ENCODE measurements around the gene CCDC141. TPM values are rescaled to one million over a fixed set of nuclear protein-coding genes. Genes with fewer than 3 reads are reported as not detected.

Gene CCDC141
- polyA plus RNA-seq, 3 donors = 0.12 to 0.83 (median 0.41) TPM

DNA sequence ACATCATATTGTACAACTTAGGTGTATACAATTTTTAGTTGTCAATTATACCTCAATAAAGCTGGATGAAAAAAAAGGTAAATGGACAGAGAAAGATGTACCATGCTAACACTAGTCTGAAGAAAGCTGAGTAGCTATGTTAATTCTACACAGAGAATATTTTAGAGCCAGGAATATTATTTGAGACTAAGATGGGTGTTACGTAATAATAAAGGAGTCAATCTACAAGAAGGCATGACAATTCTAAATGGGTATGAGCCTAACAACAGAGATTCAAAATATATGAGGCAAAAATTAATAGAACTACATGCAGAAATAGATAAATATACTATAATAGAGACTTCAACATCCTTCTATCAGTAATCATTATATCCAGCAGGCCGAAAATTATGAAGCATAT, 69.1 kb downstream of the CCDC141 start:
- DNase-seq (ENCODE audit: low read depth in 3 of 3, low spot score in 2 of 3) = no peak

DNA sequence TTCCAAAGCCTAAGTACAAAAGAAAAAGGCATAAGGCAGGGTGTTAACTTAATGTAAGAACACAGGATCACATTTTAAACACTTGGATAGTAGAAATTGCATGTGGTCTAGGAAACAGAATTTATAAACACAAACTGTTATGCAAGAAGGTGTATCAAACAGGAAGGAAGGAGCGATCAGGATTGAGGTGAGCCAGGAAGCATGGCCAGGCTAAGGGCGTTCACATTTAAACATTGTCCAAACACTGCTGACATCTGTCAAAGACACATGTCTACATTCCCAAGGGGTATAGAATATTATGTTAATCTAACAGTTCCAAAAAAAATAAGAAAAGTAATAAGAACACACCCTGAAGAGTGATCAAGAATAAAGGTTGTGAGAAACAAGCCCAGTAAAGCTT, 71.3 kb downstream of the CCDC141 start:
- DNase-seq (ENCODE audit: low read depth in 3 of 3, low spot score in 2 of 3) = no peak

DNA sequence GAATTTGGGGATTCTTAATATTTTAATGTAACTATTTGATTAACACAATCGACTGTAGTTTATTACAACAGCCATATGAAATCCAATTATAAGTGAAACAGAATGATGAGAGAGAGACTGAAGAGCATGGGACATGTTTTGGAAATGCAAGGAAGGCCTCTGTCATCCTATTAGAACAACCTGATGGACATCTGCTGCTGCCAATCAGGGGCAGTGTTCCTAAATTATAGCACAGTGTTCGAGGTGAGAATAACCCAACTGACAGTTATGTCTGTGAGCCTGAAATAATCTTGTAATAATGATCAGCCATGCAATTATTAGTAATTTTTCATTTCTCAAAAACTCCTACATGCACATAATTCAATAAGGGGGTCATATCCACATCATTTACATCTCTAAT, 73.6 kb downstream of the CCDC141 start:
- DNase-seq (ENCODE audit: low read depth in 3 of 3, low spot score in 2 of 3) = no peak

DNA sequence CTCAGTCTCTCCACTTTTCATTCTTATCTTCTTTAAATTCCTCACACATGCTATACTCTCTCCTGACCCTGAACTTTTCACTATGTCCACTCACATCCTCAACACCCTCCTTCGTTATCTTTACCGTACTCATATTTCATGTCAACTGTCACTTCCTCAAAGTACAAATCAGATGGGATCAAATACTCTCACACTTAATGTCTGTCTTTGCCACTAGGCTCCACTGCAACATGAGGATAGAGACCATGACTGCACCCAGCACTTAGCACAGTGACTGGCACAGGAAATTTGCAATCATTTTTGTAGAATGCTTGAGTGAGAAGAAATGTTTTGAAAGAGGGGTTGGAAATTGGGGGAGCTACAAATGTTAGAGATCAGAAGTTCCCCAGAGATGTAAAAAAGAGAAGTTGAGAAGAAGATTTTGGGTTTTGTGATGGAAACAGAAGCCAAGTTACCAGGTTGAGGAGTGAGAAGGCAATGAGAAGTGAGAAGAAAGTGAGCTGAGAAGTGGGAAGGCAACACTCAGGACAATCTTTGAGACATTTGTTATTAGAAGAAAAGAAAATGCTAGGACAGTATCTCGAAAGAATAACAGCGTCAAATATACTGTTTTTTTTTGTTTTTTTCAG, 87.0 kb downstream of the CCDC141 start:
- DNase-seq (ENCODE audit: low read depth in 3 of 3, low spot score in 2 of 3) = no peak

DNA sequence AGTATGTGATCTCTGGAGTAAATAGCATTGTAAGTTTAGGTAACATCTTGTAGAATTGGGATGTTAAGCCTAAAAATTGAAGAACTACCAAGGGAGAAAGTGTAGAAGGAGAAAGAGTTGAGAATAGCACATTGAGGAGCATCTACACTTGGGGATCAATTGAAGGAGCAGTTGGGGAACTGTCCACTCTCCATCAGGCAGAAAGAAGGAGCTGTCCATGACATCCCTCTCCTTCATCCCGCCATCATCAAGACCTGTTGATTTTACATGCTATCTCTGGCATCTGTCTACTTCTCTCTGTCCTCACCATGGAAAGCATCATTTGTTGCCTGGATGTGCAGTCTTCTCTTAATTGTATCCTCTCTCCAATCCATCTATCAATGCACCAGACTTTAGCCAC, 87.8 kb downstream of the CCDC141 start:
- DNase-seq (ENCODE audit: low read depth in 3 of 3, low spot score in 2 of 3) = no peak

DNA sequence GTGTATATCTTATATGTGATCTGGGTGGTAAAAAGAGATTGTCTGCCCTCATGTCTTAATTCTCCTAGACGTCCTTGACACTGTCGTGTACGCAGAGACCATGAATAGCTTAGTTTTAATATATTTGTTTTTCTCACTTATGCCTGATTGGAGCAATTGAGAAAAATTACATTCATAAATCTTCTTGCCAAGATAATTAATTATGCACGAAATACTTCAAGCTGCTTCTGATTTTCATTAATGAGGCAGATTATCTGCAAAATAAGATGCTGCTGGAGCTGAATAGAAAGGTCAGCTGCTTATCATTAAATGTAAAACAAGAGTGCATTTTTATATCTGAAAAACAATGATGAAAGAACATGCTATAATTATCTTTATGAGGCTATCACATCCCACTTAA, 95.9 kb downstream of the CCDC141 start:
- DNase-seq (ENCODE audit: low read depth in 3 of 3, low spot score in 2 of 3) = no peak

DNA sequence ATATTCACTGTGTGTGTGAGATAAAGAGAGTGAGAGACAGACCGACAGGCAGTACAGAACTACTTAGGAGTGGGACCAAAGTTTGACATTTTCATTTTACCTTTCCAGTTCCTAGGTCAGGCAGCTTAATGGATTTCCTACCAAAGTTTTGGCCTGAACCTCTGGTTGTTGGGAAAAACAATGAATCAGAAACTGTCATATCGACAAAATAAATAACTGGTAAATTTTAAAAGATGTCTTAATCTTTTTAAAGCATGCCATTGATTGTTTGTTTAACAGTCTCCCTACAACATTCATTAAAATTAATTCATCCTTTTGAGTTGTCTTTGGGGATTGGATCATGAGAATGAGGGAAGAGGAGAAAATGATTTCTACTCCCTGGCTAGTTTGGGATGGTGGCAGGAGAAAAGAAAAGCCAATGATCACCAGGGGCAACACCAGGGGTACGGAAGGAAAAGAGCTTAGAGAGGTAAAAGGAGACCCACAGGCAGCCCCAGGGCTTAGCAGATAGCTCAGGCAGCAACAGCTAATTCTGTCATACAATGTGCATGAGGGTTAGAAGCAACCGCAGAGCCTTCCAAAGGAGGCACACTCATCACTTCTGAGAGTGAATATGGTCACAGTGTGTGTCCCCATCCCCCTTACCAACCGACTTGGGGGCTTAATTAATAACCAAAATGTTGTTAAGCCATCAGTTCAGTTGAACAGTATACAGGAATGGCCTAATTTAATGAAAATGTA, 98.5 kb downstream of the CCDC141 start:
- no peak for DNase-seq (ENCODE audit: low read depth in 3 of 3, low spot score in 2 of 3)

DNA sequence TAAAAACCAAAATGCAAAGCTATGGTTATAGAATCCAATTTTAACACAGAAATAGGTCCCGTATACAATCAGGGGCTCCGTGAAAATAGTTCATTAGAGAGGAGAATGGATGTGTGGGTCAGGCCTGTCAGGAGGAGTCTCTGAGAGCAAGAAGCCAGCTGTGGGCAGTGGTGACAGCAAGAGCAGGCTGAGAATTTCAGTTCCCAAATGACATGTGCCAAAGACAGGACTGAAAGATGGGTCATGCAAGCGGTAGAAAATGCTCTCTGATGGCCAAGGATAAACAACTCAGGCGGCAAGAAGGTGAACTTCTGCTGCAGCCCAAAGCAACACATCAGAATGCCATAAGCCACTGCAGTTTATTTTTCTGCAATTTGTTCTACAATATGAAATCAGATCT, 100.4 kb downstream of the CCDC141 start:
- no peak for DNase-seq (ENCODE audit: low read depth in 3 of 3, low spot score in 2 of 3)

DNA sequence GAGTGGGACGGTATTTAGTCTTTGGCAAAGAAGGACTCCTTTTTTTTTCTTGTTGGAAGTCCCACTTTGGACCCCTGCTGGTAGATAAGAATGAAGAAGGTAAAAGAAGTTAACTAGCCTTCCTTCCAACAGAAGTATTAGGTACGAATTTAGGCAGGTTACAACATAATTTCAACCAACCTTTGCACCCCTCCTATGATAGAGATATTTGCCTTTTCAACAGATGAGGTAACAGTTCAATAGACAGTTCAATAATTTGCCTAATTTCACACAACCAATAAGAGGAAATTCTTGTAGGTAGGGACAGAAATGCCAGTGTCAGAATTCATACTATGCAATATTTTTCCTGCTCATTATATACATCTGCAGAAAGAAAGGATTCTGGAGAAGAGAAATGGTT, 100.8 kb downstream of the CCDC141 start:
- no peak for DNase-seq (ENCODE audit: low read depth in 3 of 3, low spot score in 2 of 3)

DNA sequence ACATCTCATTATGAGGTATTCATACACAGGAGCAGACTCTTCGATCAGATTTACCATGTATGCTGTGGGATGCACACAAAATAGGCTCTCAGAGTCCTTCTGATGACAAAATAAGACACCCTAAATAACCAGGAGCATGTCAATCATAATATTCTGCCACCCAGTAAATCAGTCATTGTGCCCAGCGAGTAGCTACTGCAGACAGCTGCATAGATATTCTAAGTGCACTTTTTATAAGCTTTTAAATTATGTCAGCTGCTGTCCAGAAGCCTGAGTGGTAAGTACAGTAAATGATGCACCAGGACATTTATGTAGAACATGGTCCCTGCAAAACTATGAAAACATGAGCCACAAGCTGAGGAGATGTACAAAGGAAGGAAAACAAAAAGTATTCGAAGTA, 102.9 kb downstream of the CCDC141 start:
- no peak for DNase-seq (ENCODE audit: low read depth in 3 of 3, low spot score in 2 of 3)

DNA sequence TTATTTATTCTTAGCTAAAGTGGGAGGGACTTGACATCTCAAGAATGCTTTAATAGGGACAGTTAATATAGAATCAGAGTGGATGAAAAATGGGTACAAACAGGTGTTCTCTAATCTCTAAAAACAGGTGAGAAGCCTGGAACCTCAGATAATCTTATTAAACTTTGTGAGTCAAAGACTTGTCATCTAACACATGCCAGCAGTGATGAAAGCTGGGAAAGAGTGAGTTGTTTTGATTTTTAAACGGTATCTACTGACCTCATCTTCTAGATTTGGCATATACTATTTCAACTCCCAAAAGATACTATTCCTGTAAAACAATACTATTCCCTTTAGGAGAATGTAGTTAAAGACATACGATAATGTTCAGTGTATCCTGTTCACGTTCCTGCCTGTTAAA, 103.4 kb downstream of the CCDC141 start:
- no peak for DNase-seq (ENCODE audit: low read depth in 3 of 3, low spot score in 2 of 3)

DNA sequence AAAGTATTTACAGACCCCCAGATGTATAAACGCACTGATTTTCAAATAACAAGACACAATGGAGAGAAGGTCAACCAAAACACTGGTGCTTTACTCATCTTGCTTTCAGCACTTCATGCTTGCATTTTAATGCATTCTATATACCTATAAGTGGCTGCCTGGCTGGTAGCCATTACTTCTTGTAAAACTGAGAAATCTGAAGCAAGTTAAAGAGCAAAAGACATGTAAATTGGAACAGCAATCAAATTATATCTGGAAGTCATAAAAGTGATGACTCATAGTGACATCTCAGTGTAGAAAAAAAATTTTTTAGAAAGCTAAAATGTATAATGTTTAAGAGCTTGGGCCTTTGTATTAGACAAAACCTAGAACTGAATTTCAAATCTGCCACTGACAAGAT, 106.2 kb downstream of the CCDC141 start:
- no peak for DNase-seq (ENCODE audit: low read depth in 3 of 3, low spot score in 2 of 3)

DNA sequence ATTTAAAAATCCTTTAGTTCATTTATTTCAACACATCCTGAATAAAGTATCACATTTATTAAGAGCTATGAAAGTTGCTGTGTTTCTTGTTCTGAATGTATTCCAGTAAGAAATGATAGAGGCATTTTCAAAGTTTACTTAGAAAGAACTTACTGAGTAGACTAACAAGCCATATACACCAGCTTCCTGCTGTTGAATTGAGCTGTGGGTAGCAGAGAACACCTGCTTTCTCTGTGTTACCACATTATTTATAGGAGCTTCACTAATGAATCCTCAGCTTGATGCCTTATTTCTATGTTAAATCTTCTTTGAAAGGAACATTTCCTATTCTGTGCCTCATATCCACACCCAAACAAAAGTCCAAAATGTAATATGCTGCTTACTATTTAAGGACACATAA, 115.4 kb downstream of the CCDC141 start:
- no peak for DNase-seq (ENCODE audit: low read depth in 3 of 3, low spot score in 2 of 3)

DNA sequence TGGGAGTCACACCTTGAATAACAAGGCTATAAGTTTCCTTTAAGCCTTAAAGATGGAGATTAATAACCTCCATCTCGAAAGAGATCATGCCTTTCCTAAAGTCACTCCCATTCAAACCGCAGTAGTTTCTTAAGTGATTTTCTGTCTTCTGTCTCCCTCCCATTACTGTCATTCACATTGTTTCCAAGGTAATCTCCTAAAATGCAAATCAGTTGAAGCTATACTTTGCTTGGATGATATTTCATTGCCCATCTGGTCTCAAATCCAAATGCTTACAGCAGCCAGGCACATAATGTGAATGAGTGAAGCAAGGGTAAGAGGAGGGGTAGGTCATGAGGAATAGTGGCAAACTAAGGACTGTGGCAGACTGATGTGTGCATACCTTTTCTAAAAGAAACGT, 116.4 kb downstream of the CCDC141 start:
- DNase-seq (ENCODE audit: low read depth in 3 of 3, low spot score in 2 of 3) = no peak

DNA sequence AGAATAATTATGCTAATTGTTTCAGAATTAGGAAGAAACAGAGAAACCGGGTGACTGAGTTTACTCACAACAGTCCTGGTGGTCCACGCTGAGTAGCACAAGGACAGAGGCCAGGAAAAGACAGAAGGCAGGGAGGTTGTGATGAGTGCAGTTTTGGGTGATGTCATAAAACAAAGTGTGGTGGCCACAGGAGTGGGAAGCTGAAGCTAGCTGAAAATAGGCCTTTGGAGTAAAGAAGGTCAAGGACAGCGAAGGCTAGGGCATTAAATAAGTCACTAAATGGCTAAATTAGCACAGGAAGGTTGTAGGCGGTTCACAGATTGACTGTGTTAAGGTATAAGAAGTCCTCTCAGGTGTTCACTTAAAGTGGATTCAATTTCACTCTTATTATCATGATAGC, 121.9 kb downstream of the CCDC141 start:
- DNase-seq (ENCODE audit: low read depth in 3 of 3, low spot score in 2 of 3) = no peak

DNA sequence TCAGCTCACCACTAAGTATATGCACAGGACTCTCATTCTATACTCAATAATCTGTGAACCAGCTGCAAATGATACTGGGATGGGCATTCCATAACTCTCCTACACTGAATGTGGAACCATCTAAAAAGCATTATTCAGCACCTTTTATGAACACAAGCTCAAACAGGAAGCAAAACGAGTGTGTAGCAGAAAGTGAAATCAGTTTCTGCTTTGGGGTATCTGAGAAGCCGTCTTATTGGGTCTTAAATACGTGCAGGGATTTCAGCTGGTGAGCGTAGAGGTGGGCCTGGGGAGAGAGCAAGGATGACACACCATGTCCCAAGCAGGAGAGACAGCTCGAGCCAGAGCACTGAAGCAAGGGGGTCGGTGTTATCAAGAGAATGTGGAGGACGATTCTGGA, 122.8 kb downstream of the CCDC141 start:
- no peak for DNase-seq (ENCODE audit: low read depth in 3 of 3, low spot score in 2 of 3)

DNA sequence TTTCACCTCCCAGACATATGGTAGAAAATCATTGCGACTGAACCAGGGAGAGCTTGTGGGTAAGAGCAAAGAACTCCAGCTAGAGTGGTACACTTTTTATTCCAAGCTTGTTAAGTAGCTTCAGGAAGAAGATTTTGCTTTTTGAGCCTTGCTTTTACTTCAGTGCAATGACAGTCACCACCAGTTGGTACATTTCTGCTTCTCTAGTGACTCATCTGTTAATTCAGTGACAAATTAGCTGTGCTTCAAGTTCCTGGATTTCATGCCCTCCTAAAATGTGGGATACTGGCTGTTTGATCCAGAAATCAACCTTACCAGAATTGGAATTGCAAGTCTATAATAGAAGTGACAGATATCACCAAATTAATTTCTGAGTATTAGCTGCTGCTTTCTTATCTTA, 125.1 kb downstream of the CCDC141 start:
- DNase-seq (ENCODE audit: low read depth in 3 of 3, low spot score in 2 of 3) = no peak

DNA sequence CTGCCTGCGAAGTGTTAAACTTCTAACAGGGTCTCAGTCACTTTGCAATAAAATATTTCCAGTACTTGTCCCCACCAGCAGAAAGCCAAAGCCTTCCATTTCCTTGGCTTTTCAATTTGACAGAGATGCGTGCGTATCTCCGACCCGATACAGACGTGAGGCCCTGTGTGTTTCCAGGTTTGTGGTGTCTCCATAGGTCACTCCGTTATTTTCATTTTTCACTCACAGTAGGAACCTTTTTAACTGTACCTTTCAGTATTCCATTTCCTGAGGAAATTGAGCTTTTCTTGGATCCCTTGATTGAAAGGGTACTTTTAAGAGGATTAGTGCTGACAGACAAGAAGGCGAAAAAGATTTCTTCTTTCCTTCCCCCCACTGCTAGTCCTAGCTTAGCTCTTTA, 126.4 kb downstream of the CCDC141 start:
- no peak for DNase-seq (ENCODE audit: low read depth in 3 of 3, low spot score in 2 of 3)

DNA sequence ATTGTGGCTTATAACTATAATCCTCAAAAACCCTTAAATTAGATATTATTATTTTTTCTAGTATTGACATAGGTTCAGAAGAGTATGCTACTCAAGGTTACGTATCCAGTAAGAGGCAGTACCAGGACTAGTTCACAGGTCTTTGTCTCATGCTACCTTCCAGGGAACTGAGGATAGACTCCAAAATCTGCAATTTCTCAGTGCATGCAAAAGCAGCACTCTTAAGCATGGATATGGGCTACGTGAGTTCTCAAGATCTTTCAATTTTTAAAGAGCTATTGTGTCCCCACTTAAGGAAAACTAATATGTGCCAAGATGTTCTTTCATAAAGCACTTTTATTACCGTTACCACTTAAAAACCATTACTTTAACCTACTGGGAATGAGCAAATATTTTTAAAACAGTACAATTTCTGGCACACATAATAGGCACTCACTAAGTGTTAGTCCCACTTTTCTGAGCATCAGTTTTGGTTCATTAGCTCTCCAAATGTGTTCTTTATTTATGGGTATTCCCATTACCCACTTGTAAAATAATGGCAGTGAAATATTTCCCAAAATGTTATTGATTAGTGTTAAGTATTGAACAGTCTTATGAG, 128.9 kb downstream of the CCDC141 start:
- DNase-seq (ENCODE audit: low read depth in 3 of 3, low spot score in 2 of 3) = no peak

DNA sequence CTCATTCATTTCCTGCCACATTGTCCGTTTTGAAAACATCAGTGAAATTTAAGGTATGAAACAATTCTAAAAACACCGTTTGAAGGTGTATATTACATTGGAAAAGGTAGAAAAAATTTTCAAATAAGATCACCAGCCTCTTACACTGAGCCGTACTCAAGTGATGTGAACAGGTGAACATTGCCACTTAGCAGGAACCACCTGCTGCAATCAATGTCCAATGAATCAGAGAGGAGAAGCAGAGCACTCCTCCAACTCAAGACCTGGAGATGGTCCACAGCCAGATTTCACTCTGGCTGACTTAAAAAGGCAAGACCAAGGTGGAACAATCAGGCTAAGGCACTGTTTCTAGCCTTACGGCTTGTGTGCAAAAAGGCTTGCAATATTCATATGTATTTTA, 132.4 kb downstream of the CCDC141 start:
- no peak for DNase-seq (ENCODE audit: low read depth in 3 of 3, low spot score in 2 of 3)

DNA sequence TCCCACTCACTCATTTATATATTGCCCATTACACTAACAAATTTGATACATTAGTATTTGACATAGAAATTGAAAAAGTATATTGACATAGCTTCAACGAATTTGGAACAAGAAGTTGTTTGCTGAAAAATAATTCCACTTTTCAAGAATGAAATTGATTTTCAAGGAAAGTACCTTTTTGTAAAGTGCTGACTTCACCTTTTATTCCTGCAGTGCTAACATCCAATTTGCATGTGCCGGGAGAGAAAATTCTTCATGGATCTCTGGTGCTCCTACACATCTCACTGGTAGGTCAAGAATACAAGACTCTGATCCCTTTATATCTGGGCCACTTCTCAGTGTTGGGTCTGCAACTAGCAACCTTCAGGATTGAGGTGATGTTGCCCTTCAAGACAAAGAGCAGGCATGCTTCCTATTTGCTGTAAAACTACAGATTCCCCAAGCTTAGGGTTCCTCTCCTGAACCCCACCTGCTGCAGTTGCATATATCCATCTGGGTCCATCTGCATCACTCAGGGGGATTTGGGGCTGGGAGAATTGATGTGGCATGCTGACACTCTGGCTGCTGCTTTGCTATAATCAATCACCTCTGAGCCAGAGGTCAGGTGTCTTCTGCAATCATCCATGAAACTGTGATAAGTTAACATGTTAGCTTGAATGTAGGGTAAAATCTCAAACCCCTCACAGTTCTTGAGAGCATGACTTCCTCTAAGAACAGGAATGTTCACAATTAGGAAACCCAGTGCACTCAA, 134.3 kb downstream of the CCDC141 start:
- no peak for DNase-seq (ENCODE audit: low read depth in 3 of 3, low spot score in 2 of 3)
